A673 (cell line): ENCODE measurements around the gene ATXN3. TPM values are rescaled to one million over a fixed set of nuclear protein-coding genes. Genes with fewer than 3 reads are reported as not detected.
"Not testable (repeated sequence)": the region's sequence is repeated elsewhere in the genome, so short reads cannot be mapped to it uniquely, and the experiment has no call there.

Experiments
- BruUV-seq: library from RNA; stranded (reverse); fragments of 400-500 nt; replicated peaks from 2 replicates; lab custom pipeline; 2021; lab: Mats Ljungman, UMichigan
- CTCF ChIA-PET: fragments of 300-600 bp; sonication (Branson Sonifier 250); formaldehyde crosslinking; loops from one replicate; lab custom pipeline; 2022; ENCODE audit warnings: antibody characterized with exemption; lab: Charles Lee
- POLR2A ChIA-PET: fragments of 300-600 bp; sonication (Branson Sonifier 250); formaldehyde crosslinking; loops from one replicate; lab custom pipeline; 2022; ENCODE audit warnings: antibody characterized with exemption; ENCODE audit not compliant: low non-redundant PET; lab: Charles Lee
- DNase-seq: peaks from one replicate; pipeline ENCODE4 v3.0.0-alpha.2; 2015; ENCODE audit warnings: low spot score
- H3K27ac ChIP-seq: fragments of 200-600 bp; sonication (generic); 2 replicates; pipeline ENCODE4 v1.5.1; 2016; ENCODE audit warnings: mixed run types, low read depth, mild to moderate bottlenecking, mixed read lengths, antibody characterized with exemption, low read length; ENCODE audit not compliant: poor library complexity, severe bottlenecking
- H3K27me3 ChIP-seq: fragments of 200-600 bp; sonication (generic); replicated peaks from 2 replicates; pipeline ENCODE4 v1.6.1; 2017; ENCODE audit warnings: mixed run types, low read depth, mild to moderate bottlenecking, mixed read lengths, antibody characterized with exemption, low read length; ENCODE audit not compliant: insufficient read depth, poor library complexity
- H3K36me3 ChIP-seq: fragments of 200-600 bp; sonication (generic); 2 replicates; pipeline ENCODE4 v1.6.1; 2016; ENCODE audit warnings: mixed run types, mild to moderate bottlenecking, mixed read lengths, antibody characterized with exemption, low read length; ENCODE audit not compliant: insufficient read depth, poor library complexity, severe bottlenecking
- H3K4me1 ChIP-seq: fragments of 200-600 bp; sonication (generic); 2 replicates; pipeline ENCODE4 v1.6.1; 2017; ENCODE audit warnings: mixed run types, mild to moderate bottlenecking, mixed read lengths, antibody characterized with exemption, low read length; ENCODE audit not compliant: insufficient read depth, poor library complexity, severe bottlenecking
- H3K4me3 ChIP-seq: fragments of 200-600 bp; sonication (generic); 2 replicates; pipeline ENCODE4 v1.5.1; 2016; ENCODE audit warnings: low read depth, mixed run types, mild to moderate bottlenecking, mixed read lengths, low read length; ENCODE audit not compliant: poor library complexity, severe bottlenecking
- H3K9me3 ChIP-seq: fragments of 200-600 bp; sonication (generic); 2 replicates; pipeline ENCODE4 v1.6.1; 2016; ENCODE audit warnings: mixed run types, low read depth, mild to moderate bottlenecking, mixed read lengths, antibody characterized with exemption, low read length; ENCODE audit not compliant: poor library complexity, severe bottlenecking
- CTCF ChIP-seq: fragments of 300-800, 200-600 bp; sonication (generic); conservative IDR thresholded peaks from 2 replicates; pipeline ENCODE4 v1.5.1; 2017; ENCODE audit warnings: low read depth, mild to moderate bottlenecking, antibody characterized with exemption, low read length, moderate library complexity, mixed read lengths
- EZH2 ChIP-seq: fragments of 200-600 bp; sonication (generic); IDR thresholded peaks from 2 replicates; pipeline ENCODE4 v1.6.1; 2017; ENCODE audit warnings: borderline replicate concordance, low read depth, mild to moderate bottlenecking, mixed read lengths, antibody characterized with exemption, low read length; ENCODE audit not compliant: poor library complexity, severe bottlenecking
- intact Hi-C: fragments of 100-400 bp; cut with micrococcal nuclease; formaldehyde crosslinking; loops from one replicate; pipeline ENCODE4 v1.10.0; 2022; ENCODE audit not compliant: unreplicated experiment
- total RNA-seq: library from RNA; stranded (reverse); gene quantifications from 2 replicates; pipeline ENCODE4 v1.2.3, GENCODE V29; 2021

ATXN3 gene
- total RNA-seq, 1 experiment from 2014 or later = 27.3 TPM

GRCh38 chr14:92041766-92042165 lies 64.6 kb downstream of the ATXN3 start:
- POLR2A ChIA-PET, H3K36me3 ChIP-seq, BruUV-seq, intact Hi-C loops, H3K4me3 ChIP-seq, DNase-seq, H3K27ac ChIP-seq, H3K27me3 ChIP-seq, CTCF ChIA-PET, H3K4me1 ChIP-seq, H3K9me3 ChIP-seq: not testable (repeated sequence)

DNA sequence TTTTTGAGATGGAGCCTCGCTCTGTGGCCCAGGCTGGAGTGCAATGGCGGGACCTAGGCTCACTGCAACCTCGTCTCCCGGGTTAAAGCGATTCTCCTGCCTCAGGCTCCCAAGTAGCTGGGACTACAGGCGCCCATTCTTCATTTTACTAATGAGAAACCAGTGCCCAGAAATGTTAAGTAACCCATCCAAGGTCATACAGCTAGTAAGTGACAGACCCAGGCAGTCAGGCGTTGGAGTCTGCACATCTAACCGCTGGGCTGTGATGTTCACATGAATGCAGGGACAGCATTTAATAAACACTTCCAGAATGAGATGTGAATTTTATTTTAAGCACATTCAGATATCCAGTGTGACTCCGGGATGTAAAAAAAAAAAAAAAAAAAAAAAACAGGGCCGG lies 65.2 kb downstream of the ATXN3 start:
- Histone ChIP-seq H3K27ac (no peak overlapping the region), H3K36me3 (no peaks in the 10 kb centered on the region), H3K27me3 (no peaks in the 10 kb centered on the region), H3K4me1 (peaks cover 4% of the 10 kb centered on the region), H3K4me3 (peak overlapping the region; percentile 81), H3K9me3 (no peaks in the 10 kb centered on the region)
- no TSS peak for BruUV-seq
- CTCF ChIA-PET = no interaction called here
- intact Hi-C loops = no loop called here
- POLR2A ChIA-PET = no interaction called here
- TF ChIP-seq CTCF (no peak), EZH2 (no peak)
- DNase-seq = no peak

DNA sequence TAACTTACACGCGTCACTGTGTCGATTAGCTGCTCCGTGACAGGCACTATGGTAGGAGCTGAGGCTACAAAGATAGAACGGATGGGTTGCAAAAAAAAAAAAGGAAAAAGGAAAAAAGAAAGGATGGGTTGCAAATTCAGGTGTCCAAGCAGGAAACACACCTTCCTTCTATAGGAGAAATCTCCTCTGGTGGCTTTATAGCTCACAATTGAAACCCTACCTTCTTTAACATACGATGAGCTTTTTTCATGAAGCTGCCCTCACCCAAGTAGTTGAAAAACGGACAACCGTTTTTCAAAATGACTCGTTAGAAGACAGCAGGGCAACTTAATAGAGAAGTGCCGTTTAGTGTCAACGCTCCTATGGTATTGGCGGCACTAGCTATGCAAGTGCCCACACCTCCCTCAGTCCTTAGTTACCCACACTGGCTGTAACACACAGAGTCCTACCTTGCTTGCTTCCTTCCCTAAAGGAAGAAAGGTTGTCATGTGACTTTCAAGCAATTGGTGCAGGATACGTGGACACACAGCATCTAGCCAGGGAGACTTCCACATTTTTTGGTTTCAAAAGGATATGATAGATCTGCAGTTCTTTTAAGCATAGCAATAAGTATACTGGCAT lies 65.8 kb downstream of the ATXN3 start:
- BruUV-seq = TSS peak; percentile 86
- Histone ChIP-seq H3K27me3 (no peaks in the 10 kb centered on the region), H3K4me1 (peaks cover 4% of the 10 kb centered on the region), H3K27ac (peak overlapping the region; percentile 89), H3K4me3 (peak overlapping the region; percentile 81), H3K36me3 (no peaks in the 10 kb centered on the region), H3K9me3 (no peaks in the 10 kb centered on the region)
- ChIA-PET POLR2A (interaction anchor here (0.6 to 0.9 kb wide), 2 partner anchors 18 to 66 kb away, joined by 4 to 6 read pairs; partner anchors contain the start of gene ATXN3), CTCF (interaction anchor here (0.9 to 1.5 kb wide), 2 partner anchors 44 to 66 kb away, joined by 3 to 6 read pairs; partner anchors contain the start of gene ATXN3)
- no peak for TF ChIP-seq CTCF
- TF ChIP-seq EZH2 = no peak
- DNase-seq = peak; percentile 33
- intact Hi-C loops = no loop called here
